DND-41 (cell line): ENCODE measurements around the gene ESRRB.

Experiments
- ATAC-seq: fragments of 200-7000 bp; cut with Tn5 transposase; 3 replicates; pipeline ENCODE4 v1.9.1; 2021; ENCODE audit warnings: low read depth; ENCODE audit not compliant: insufficient read depth
- DNase-seq: peaks from one replicate; pipeline ENCODE4 v3.0.0-alpha.2; 2020
- H2AFZ ChIP-seq: 2 replicates; pipeline ENCODE4 v1.6.0; 2012; ENCODE audit warnings: low read depth, low read length
- H3K27ac ChIP-seq: 2 replicates; pipeline ENCODE4 v1.5.1; 2012; ENCODE audit warnings: low read length, inconsistent platforms
- H3K27me3 ChIP-seq: fragments of 200-600 bp; sonication (generic); 2 replicates; pipeline ENCODE4 v1.6.0; 2012; ENCODE audit warnings: low read length, mild to moderate bottlenecking, inconsistent platforms; ENCODE audit not compliant: insufficient read depth, poor library complexity
- H3K36me3 ChIP-seq: 2 replicates; pipeline ENCODE4 v1.5.1; 2012; ENCODE audit warnings: low read length, inconsistent platforms; ENCODE audit not compliant: insufficient read depth
- H3K4me1 ChIP-seq: 2 replicates; pipeline ENCODE4 v1.5.1; 2012; ENCODE audit warnings: mild to moderate bottlenecking, low read length; ENCODE audit not compliant: insufficient read depth
- H3K4me2 ChIP-seq: 2 replicates; pipeline ENCODE4 v1.6.0; 2012; ENCODE audit warnings: mild to moderate bottlenecking, moderate library complexity, low read length, inconsistent platforms; ENCODE audit not compliant: insufficient read depth
- H3K4me3 ChIP-seq, 2 experiments: fragments of 200-600 bp in 1 of 2; shearing (Covaris generic) in 1 of 2; 2 replicates each; pipeline ENCODE4 v1.5.1; 2012 to 2016; ENCODE audit warnings: inconsistent platforms in 2 of 2, low read length in 2 of 2, mild to moderate bottlenecking in 2 of 2, low read depth in 1 of 2, moderate library complexity in 1 of 2
- H3K79me2 ChIP-seq: 2 replicates; pipeline ENCODE4 v1.6.0; 2012; ENCODE audit warnings: low read length, inconsistent platforms; ENCODE audit not compliant: insufficient read depth
- H3K9ac ChIP-seq: 2 replicates; pipeline ENCODE4 v1.6.0; 2012; ENCODE audit warnings: low read depth, mild to moderate bottlenecking, inconsistent platforms, low read length, moderate library complexity
- H3K9me3 ChIP-seq: 2 replicates; pipeline ENCODE4 v1.5.1; 2012; ENCODE audit warnings: low read length, moderate library complexity, mild to moderate bottlenecking, inconsistent platforms; ENCODE audit not compliant: insufficient read depth, severe bottlenecking
- H4K20me1 ChIP-seq: 2 replicates; pipeline ENCODE4 v1.6.0; 2012; ENCODE audit warnings: low read length; ENCODE audit not compliant: insufficient read depth
- CTCF ChIP-seq: IDR thresholded peaks from 2 replicates; pipeline ENCODE4 v1.5.1; 2012; ENCODE audit warnings: borderline replicate concordance, low read length, moderate library complexity, mild to moderate bottlenecking; ENCODE audit not compliant: poor library complexity, severe bottlenecking; ENCODE audit errors: extremely low read depth
- EZH2 ChIP-seq: IDR thresholded peaks from 3 replicates; pipeline ENCODE4 v1.6.1; 2012; ENCODE audit warnings: borderline replicate concordance, low read depth, mild to moderate bottlenecking, moderate library complexity, low read length, inconsistent platforms; ENCODE audit not compliant: severe bottlenecking

The ESRRB gene

GRCh38 chr14:76385435-76385834, 9.5 kb downstream of the ESRRB start:
- H3K4me1 ChIP-seq: no peaks in the 10 kb centered on the region
- H3K9me3 ChIP-seq: no peaks in the 10 kb centered on the region
- H3K36me3 ChIP-seq: no peaks in the 10 kb centered on the region
- H3K4me3 ChIP-seq: no peak overlapping the region
- no peak overlapping the region for H3K27ac ChIP-seq
- TF ChIP-seq EZH2 (no peak), CTCF (no peak)
- ATAC-seq: no peak
- peaks cover 36% of the 10 kb centered on the region for H3K27me3 ChIP-seq
- no peak overlapping the region for H3K9ac ChIP-seq
- no peaks in the 10 kb centered on the region for H4K20me1 ChIP-seq
- H3K4me2 ChIP-seq: no peak overlapping the region
- H3K79me2 ChIP-seq: no peaks in the 10 kb centered on the region
- H2AFZ ChIP-seq: no peak overlapping the region
- DNase-seq: no peak

- H3K4me2 ChIP-seq: no peak overlapping the region
- H3K79me2 ChIP-seq: no peaks in the 10 kb centered on the region
- DNase-seq (peak; percentile 77), ATAC-seq (peak; percentile 98)
- H3K9me3 ChIP-seq: no peaks in the 10 kb centered on the region
- H3K4me1 ChIP-seq: no peaks in the 10 kb centered on the region
- H4K20me1 ChIP-seq: no peaks in the 10 kb centered on the region
- H3K36me3 ChIP-seq: no peaks in the 10 kb centered on the region
- H3K9ac ChIP-seq: no peak overlapping the region
- H2AFZ ChIP-seq: no peak overlapping the region
- peaks cover 23% of the 10 kb centered on the region for H3K27me3 ChIP-seq
- TF ChIP-seq CTCF (peak; percentile 99), EZH2 (no peak)
- no peak overlapping the region for H3K4me3 ChIP-seq
- H3K27ac ChIP-seq: no peak overlapping the region
Observed at GRCh38 chr14:76386944-76387782, 11.2 kb downstream of the ESRRB start.

DNA sequence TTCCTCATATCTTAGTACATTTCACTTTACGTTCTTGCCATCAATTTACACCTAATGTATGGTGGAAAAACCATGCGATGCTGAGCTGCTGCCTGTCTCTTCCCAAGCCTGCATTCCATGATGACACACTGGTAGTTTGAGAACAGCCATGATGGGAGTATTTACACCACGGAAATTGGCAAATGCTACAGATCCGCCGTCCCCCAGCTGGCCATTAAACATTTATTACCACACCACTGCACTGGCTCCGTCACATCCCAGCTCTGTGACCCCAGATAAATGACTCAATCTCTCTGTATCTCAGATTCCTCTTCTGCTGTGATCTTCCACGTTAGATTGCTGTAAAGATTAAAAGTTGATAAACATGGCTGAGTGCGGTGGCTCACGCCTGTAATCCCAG, 13.9 kb downstream of the ESRRB start:
- no peak for DNase-seq

More for the DNA sequence above, 13.9 kb downstream of the ESRRB start:
- Histone ChIP-seq H3K9ac (no peak overlapping the region), H3K79me2 (no peaks in the 10 kb centered on the region), H3K4me2 (no peak overlapping the region), H2AFZ (no peak overlapping the region), H3K4me1 (no peaks in the 10 kb centered on the region), H3K27ac (no peak overlapping the region), H3K36me3 (no peaks in the 10 kb centered on the region), H4K20me1 (no peaks in the 10 kb centered on the region), H3K27me3 (peaks cover 3% of the 10 kb centered on the region), H3K4me3 (no peak overlapping the region), H3K9me3 (no peaks in the 10 kb centered on the region)
- no peak for ATAC-seq
- no peak for TF ChIP-seq EZH2
- TF ChIP-seq CTCF: no peak
